ENCODE data around the gene ZNF616.
A peak's percentile ranks its signal among the peaks of the same experiment; 100 is the strongest.

The ZNF616 gene

DNA sequence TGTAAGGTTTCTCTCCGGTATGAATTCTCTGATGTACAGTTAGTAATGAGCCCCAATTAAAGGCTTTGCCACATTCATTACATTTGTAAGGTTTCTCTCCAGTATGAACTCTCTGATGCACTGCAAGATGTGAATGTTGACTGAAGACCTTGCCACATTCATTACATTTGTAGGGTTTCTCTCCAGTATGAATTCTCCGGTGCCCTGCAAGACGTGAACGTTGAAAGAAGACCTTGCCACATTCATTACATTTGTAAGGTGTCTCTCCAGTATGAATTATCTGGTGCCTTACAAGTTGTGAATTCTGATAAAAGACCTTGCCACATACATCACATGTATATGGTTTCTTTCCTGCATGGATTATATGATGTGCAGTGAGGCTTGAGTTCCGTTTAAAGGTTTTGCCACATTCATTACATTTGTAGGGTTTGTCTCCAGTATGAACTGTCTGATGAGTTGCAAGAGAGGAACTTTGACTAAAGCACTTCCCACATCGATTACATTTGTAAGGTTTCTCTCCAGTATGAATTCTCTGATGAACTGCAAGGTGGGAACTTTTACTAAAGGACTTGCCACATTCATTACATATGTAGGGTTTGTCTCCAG is 73.4 kb downstream of the ZNF616 start:
- Mint-ChIP-seq H3K27me3 (no peaks in the 10 kb centered on the region), H3K9me3 (peaks cover 38% of the 10 kb centered on the region), H3K36me3 (peaks cover 72% of the 10 kb centered on the region), H3K4me3 (no peak overlapping the region), H3K4me1 (peaks cover 5% of the 10 kb centered on the region), H3K27ac (no peak overlapping the region)

DNA sequence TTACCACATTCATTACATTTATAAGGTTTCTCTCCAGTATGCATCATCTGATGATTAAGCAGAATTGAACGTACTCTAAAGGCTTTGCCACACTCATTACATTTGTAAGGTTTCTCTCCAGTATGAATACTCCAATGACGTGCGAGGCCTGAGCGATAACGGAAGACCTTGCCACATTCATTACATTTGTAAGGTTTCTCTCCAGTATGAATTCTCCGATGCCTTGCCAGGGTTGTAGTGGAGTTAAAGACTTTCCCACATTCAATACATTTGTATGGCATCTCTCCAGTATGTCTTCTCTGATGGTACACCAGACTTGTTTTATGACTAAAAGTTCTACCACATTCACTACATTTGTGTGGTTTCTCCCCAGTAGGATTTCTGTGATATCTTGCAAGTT is 74.3 kb downstream of the ZNF616 start:
- H3K27ac Mint-ChIP-seq, result peak overlapping the region; percentile 2
- peaks cover 29% of the 10 kb centered on the region for H3K9me3 Mint-ChIP-seq
- no peaks in the 10 kb centered on the region for H3K27me3 Mint-ChIP-seq
- H3K36me3 Mint-ChIP-seq, result peaks cover 69% of the 10 kb centered on the region
- H3K4me1 Mint-ChIP-seq, result peaks cover 5% of the 10 kb centered on the region
- H3K4me3 Mint-ChIP-seq, result no peak overlapping the region

Measured in activated naive CD4-positive, alpha-beta T cell treated with anti-CD3 and anti-CD28 coated beads, Interleukin-2, amount 50 U/mL, for 24 hours (primary cell).